Tibial artery (tissue), 4 donors: ENCODE results near the gene CEND1.

Experiments
- DNase-seq, 2 donors: peaks; one replicate each; pipeline ENCODE4 v3.0.0-alpha.2; 2019
- H3K27ac ChIP-seq, 2 donors: fragments of 200-600 bp; sonication (generic) in 1 of 2; 1 replicate in 1 of 2; 2 replicates in 1 of 2; pipeline ENCODE4 v1.5.1; 2018 to 2019; ENCODE audit warnings: mild to moderate bottlenecking in 1 of 2
- H3K27me3 ChIP-seq, 2 donors: fragments of 200-600 bp; sonication (generic) in 1 of 2; one replicate each; pipeline versions ENCODE4 v1.5.1 to v1.6.0; 2016 to 2019
- H3K36me3 ChIP-seq, 3 donors: fragments of 200-600 bp; sonication (generic) in 2 of 3; one replicate each; pipeline ENCODE4 v1.5.1; 2016 to 2019; ENCODE audit warnings: mild to moderate bottlenecking in 2 of 3
- H3K4me1 ChIP-seq, 4 donors: fragments of 200-600 bp; sonication (generic) in 2 of 4; 1 replicate in 3 of 4; 2 replicates in 1 of 4; pipeline ENCODE4 v1.5.1; 2016 to 2019
- H3K4me3 ChIP-seq, 2 donors: fragments of 200-600 bp; sonication (generic) in 1 of 2; 1 replicate in 1 of 2; 2 replicates in 1 of 2; pipeline ENCODE4 v1.5.1; 2018 to 2019; ENCODE audit warnings: mild to moderate bottlenecking in 2 of 2
- H3K9me3 ChIP-seq, 3 donors: fragments of 200-600 bp; sonication (generic) in 1 of 3; one replicate each; pipeline ENCODE4 v1.5.1; 2016 to 2019
- CTCF ChIP-seq, 2 experiments: fragments of 200-600 bp in 1 of 2; fragments of 450-650 bp in 1 of 2; IDR thresholded peaks; one replicate each; pipeline ENCODE4 v1.5.1; 2017 to 2019; ENCODE audit warnings: antibody characterized with exemption in 2 of 2, mild to moderate bottlenecking in 1 of 2, moderate library complexity in 1 of 2
- intact Hi-C: fragments of 100-400 bp; cut with DNase I; formaldehyde crosslinking; loops from one replicate; pipeline ENCODE4 v1.15.0; 2023; ENCODE audit warnings: low total_unique reads

The CEND1 gene

DNA sequence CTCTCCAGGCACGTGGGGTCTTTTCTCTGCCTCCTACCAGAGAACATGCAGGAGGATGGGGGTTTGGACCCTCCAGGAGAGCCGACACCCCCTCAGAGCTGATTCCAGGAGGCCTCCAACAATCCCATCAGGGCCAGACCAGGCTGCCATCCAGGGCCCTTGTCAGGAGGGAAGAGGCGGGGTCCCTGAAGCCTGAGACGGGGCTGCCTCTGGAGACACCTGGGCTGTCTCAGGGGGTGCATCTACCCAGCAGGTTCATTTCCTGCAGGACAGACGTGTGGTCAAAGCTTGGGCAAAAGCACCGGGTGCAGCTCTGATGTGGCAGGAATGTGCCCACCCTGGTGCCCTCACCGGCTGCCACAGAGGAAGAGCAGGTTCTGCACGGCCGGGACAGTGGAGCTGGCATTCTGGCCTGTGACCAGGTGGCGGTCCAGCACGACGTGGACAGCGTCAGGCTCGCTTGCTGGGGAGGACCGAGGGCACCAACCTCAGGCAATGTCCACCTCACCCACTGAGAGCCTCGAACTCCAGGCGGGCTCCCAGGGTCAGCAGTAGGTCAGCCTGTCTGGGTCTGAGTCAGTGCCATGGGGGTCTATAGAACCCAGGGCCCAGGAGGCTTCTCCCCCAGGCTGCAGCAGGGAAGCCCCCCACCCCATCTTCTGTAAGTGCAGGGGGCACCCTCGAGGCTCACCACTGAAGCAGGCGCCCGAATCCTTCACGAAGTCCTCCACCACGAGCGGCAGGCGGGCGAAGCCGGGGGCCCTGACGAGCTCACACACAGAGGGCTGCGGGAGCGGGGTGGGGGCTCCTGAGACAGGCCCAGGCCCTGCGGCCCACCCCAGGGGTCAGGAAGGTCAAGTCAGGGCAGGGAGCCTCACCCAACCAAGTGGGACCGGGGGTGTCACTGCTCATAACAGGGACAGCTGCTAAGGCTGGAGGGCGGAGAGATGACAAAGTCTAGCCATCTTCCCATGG is 19.0 kb downstream of the CEND1 start:
- Histone ChIP-seq H3K27ac (no peak overlapping the region), H3K36me3 (peaks cover 6 to 88% (median 52%) of the 10 kb centered on the region in 3 donors), H3K4me3 (no peak overlapping the region), H3K9me3 (no peaks in the 10 kb centered on the region), H3K27me3 (no peaks in the 10 kb centered on the region), H3K4me1 (peaks cover 0 to 30% (median 12%) of the 10 kb centered on the region in 4 donors)
- intact Hi-C loops, result no loop called here
- TF ChIP-seq CTCF (IDR thresholded peaks at IDR 0.05), result no peak
- DNase-seq, result no peak

- no peak for DNase-seq
- no peak overlapping the region for H3K4me3 ChIP-seq
- peaks cover 0 to 22% (median 4%) of the 10 kb centered on the region in 4 donors for H3K4me1 ChIP-seq
- no peak overlapping the region for H3K27ac ChIP-seq
- intact Hi-C loops, result no loop called here
- H3K9me3 ChIP-seq, result no peaks in the 10 kb centered on the region
- H3K36me3 ChIP-seq, result peaks cover 6 to 96% (median 59%) of the 10 kb centered on the region in 3 donors
- no peaks in the 10 kb centered on the region for H3K27me3 ChIP-seq
- no peak for TF ChIP-seq CTCF (IDR thresholded peaks at IDR 0.05)
Measured at GRCh38 chr11:769887-770641, 19.8 kb downstream of the CEND1 start.

GRCh38 chr11:767238-767637 is 22.7 kb downstream of the CEND1 start:
- no peak for DNase-seq
- intact Hi-C loops, result no loop called here
- H3K27me3 ChIP-seq, result no peaks in the 10 kb centered on the region
- no peak overlapping the region for H3K27ac ChIP-seq
- no peaks in the 10 kb centered on the region for H3K4me1 ChIP-seq
- no peaks in the 10 kb centered on the region for H3K9me3 ChIP-seq
- TF ChIP-seq CTCF (IDR thresholded peaks at IDR 0.05), result no peak
- H3K4me3 ChIP-seq, result no peak overlapping the region
- H3K36me3 ChIP-seq, result peaks cover 18 to 96% (median 73%) of the 10 kb centered on the region in 3 donors

DNA sequence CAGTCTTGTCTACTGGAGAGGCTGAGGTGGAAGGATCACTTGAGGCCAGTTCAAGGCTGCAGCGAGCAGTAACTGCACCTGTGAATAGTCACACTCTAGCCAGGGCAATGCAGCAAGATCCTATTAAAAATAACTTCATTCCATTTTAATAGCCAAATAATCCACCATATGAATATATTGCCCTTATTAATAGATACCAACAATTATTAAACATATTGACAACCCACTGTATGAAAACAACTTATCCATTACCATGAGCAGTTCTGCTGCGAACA is 23.0 kb downstream of the CEND1 start:
- TF ChIP-seq CTCF (IDR thresholded peaks at IDR 0.05), result no peak
- no peak for DNase-seq
- H3K4me1 ChIP-seq, result no peaks in the 10 kb centered on the region
- no peaks in the 10 kb centered on the region for H3K9me3 ChIP-seq
- intact Hi-C loops, result no loop called here
- no peak overlapping the region for H3K4me3 ChIP-seq
- H3K36me3 ChIP-seq, result peaks cover 19 to 96% (median 72%) of the 10 kb centered on the region in 3 donors
- H3K27me3 ChIP-seq, result no peaks in the 10 kb centered on the region
- no peak overlapping the region for H3K27ac ChIP-seq

DNA sequence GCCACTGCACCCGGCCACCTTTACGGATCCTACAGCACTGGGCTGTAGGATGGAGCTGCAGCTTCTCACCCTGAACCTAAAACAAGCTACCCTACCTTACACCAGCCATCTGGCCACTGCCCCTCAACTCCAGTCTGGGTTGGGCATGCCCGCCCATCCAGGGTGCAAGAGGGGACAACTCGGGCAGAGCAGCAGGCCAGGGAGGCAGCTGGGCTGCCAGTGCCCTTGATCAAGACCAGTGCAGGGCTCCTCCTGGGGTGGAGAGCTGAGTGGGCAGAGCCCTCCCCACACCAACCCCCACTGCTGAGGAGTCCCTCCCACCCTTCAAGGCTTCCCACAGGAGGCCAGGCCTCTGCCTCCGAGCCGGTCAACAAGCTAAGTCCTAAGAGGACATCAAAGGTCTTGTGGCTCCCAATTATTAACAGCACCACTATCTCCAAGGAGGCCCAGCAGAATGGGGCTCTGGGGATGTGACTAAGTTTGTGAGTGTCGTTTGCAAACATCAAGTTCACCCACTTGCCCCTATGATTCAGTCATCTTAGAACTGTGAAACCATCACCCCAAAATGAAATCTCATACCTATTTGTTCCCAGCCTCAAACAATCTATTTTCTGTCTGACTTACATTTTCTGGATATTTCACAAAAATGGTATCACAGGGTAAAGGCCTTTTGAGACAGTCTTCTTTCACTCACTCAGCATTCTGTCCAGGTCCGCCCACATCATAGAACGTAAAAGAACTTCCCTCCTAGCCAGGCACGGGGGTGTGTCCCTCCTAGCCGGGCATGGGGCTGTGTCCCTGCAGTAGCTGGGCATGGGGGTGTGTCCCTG is 23.6 kb downstream of the CEND1 start:
- no peak for TF ChIP-seq CTCF (IDR thresholded peaks at IDR 0.05)

More for the DNA sequence above, 23.6 kb downstream of the CEND1 start:
- H3K4me1 ChIP-seq, result no peaks in the 10 kb centered on the region
- intact Hi-C loops, result no loop called here
- no peak overlapping the region for H3K4me3 ChIP-seq
- no peaks in the 10 kb centered on the region for H3K9me3 ChIP-seq
- no peaks in the 10 kb centered on the region for H3K27me3 ChIP-seq
- H3K27ac ChIP-seq, result no peak overlapping the region
- H3K36me3 ChIP-seq, result peaks cover 24 to 96% (median 72%) of the 10 kb centered on the region in 3 donors
- DNase-seq, result no peak
